ENCODE data around the gene RAB20. TPM values are rescaled to one million over a fixed set of nuclear protein-coding genes. Genes with fewer than 3 reads are reported as not detected.

Gene RAB20
- total RNA-seq, 4 donors from 2014 or later: 0.77 to 12.4 (median 9.1) TPM

DNA sequence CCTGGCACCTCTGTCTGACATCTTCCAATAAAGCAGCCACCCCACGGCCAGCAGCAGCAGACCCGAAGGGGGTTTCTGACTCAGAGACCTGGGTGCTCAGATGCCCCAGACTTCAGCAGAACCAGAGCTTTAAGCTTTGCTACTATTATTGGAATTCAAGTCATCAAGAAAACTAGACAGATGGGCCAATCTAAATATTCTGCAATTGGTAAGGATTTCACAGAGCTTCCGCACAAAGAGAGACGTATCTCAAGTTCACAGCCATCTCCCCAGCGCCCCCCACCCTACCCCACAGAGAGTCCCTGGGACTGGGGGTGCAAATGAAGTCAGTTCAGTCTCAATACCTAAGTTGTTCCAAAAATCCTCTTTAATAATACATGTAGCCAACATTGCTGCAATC lies 38.8 kb downstream of the RAB20 start:
- DNase-seq: no peak
- Histone ChIP-seq H3K27me3 (no peaks in the 10 kb centered on the region), H3K4me1 (no peaks in the 10 kb centered on the region), H3K4me3 (no peak overlapping the region), H3K27ac (no peak overlapping the region), H3K9me3 (no peaks in the 10 kb centered on the region), H3K36me3 (no peaks in the 10 kb centered on the region)
- TF ChIP-seq, protein P1, sequence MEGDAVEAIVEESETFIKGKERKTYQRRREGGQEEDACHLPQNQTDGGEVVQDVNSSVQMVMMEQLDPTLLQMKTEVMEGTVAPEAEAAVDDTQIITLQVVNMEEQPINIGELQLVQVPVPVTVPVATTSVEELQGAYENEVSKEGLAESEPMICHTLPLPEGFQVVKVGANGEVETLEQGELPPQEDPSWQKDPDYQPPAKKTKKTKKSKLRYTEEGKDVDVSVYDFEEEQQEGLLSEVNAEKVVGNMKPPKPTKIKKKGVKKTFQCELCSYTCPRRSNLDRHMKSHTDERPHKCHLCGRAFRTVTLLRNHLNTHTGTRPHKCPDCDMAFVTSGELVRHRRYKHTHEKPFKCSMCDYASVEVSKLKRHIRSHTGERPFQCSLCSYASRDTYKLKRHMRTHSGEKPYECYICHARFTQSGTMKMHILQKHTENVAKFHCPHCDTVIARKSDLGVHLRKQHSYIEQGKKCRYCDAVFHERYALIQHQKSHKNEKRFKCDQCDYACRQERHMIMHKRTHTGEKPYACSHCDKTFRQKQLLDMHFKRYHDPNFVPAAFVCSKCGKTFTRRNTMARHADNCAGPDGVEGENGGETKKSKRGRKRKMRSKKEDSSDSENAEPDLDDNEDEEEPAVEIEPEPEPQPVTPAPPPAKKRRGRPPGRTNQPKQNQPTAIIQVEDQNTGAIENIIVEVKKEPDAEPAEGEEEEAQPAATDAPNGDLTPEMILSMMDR (IDR thresholded peaks at IDR 0.05): no peak
- TF ChIP-seq POLR2A (IDR thresholded peaks at IDR 0.05): no peak
- intact Hi-C loops (cut with DNase I; ENCODE audit: low total_unique reads): no loop called here

DNA sequence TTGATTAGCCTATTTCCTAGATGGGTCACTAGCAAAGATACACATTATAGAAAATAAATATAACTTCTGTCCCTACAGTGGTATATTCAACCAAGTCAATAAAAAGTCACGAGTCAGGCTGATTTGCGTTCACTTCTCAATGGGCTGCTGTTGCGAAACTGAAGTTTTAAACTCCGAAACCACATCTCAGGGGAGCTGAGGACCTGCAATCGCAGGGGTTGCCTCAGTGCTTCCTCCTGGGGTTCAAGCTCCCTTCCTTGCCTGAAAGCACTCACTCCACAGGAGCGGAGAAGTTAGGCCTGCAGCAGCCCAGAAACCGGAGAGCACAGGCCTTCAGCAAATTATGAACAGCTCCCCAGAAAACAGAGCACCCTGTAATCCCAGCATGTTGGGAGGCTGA lies 39.6 kb downstream of the RAB20 start:
- TF ChIP-seq, protein P1 (IDR thresholded peaks at IDR 0.05): no peak
- TF ChIP-seq POLR2A (IDR thresholded peaks at IDR 0.05): no peak
- Histone ChIP-seq H3K27ac (no peak overlapping the region), H3K4me3 (no peak overlapping the region), H3K9me3 (no peaks in the 10 kb centered on the region), H3K4me1 (no peaks in the 10 kb centered on the region), H3K36me3 (no peaks in the 10 kb centered on the region), H3K27me3 (no peaks in the 10 kb centered on the region)
- DNase-seq: no peak
- intact Hi-C loops (cut with DNase I; ENCODE audit: low total_unique reads): no loop called here

DNA sequence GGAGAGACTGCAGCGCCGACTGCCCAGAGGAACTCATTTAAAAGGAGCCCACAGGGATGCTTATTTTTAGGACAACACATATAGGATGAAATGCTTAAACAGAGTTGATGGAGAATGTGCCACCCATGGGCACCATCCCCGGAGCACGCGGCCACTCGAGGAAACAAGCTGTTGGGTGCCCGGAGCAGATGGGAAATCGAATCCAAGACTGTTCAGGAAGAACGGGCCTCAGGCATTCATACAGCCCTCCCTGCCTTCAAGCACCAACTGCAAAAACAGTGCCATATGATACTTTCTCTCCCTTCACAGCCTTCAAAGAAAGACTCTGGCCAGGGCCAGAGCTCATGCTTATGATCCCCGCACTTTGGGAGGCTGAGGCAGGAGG lies 40.2 kb downstream of the RAB20 start:
- DNase-seq: no peak
- Histone ChIP-seq H3K27ac (peak overlapping the region; percentile 49 to 54), H3K36me3 (no peaks in the 10 kb centered on the region), H3K9me3 (no peaks in the 10 kb centered on the region), H3K4me3 (no peak overlapping the region), H3K4me1 (no peaks in the 10 kb centered on the region), H3K27me3 (no peaks in the 10 kb centered on the region)
- TF ChIP-seq, protein P1 (IDR thresholded peaks at IDR 0.05): no peak
- no peak for TF ChIP-seq POLR2A (IDR thresholded peaks at IDR 0.05)
- intact Hi-C loops (cut with DNase I; ENCODE audit: low total_unique reads): no loop called here

DNA sequence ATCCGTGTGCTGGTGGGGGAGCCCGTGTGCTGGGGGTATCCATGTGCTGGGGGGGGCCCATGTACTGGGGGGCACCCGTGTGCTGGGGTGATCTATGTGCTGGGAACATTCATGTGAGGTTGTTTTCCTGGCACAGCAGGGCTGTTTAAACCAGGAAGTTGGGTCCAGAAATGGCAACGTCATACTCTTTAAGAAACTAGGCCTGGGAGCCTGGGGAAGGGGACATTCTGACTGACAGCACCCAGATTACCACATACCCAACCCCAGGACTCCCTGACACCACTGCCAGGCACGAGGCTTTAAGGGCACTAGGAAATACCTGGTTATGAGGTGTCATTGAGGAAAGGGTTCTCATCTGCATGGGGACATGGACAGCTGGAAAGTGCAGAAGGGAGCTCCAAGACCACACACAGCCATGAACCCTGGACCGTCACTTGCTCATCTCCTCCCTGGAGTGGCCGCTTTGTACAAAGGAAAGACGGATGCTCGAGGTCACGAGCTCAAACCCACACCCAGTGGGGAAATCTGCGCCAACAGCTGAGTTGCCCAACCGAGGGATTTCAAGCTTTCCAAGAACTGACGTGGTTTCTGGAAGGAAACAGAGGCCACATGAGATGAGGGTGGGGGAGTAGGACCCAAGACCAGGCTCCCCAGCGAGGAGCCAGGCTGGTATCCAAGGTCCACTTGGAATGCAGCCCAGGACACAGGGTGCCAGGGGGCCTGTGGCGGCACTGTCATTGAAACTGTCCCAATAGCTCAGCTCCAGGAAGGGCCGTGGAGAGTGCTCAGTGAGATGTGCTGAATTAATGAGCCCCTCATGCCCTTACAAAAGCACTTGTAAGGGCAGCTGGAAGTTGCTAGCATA lies 40.9 kb downstream of the RAB20 start:
- intact Hi-C loops (cut with DNase I; ENCODE audit: low total_unique reads): no loop called here
- TF ChIP-seq, protein P1 (IDR thresholded peaks at IDR 0.05): no peak
- TF ChIP-seq POLR2A (IDR thresholded peaks at IDR 0.05): no peak
- H3K36me3 ChIP-seq: no peaks in the 10 kb centered on the region
- peak overlapping the region; percentile 49 to 54 for H3K27ac ChIP-seq
- H3K4me1 ChIP-seq: no peaks in the 10 kb centered on the region
- no peaks in the 10 kb centered on the region for H3K9me3 ChIP-seq
- no peaks in the 10 kb centered on the region for H3K27me3 ChIP-seq
- H3K4me3 ChIP-seq: no peak overlapping the region
- DNase-seq: peak; percentile 65 to 74

DNA sequence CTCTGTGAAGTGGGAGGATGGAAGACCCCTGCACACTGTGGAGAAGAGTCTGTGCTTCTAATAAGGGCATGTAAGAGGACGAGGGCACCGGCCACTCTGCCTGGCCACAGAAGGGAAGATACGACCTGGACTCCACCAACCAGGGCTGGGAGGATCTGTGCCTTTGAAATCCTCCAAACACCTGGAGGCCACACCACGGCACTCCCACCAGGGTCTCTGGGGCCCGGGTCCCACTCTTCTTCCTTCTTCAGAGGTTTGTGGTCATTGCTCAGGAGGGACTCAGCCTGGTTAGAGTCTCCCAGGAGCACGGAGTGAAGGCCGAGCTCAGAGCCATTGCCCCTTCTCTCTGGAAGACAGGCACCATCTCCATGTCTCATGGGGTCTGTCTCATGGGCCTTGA lies 42.0 kb downstream of the RAB20 start:
- TF ChIP-seq, protein P1 (IDR thresholded peaks at IDR 0.05): no peak
- TF ChIP-seq POLR2A (IDR thresholded peaks at IDR 0.05): no peak
- intact Hi-C loops (cut with DNase I; ENCODE audit: low total_unique reads): no loop called here
- Histone ChIP-seq H3K27me3 (no peaks in the 10 kb centered on the region), H3K4me3 (no peak overlapping the region), H3K27ac (no peak overlapping the region), H3K9me3 (no peaks in the 10 kb centered on the region), H3K4me1 (no peaks in the 10 kb centered on the region), H3K36me3 (no peaks in the 10 kb centered on the region)
- no peak for DNase-seq
